IPS DF 4.7 (cell line): ENCODE measurements around the gene SLC49A3.
"Not testable (repeated sequence)": the region's sequence is repeated elsewhere in the genome, so short reads cannot be mapped to it uniquely, and the experiment has no call there.

Experiments used
- DNase-seq: peaks from one replicate; pipeline ENCODE4 v3.0.0-alpha.2; 2013; ENCODE audit warnings: low spot score; ENCODE audit errors: extremely low read depth

The SLC49A3 gene

GRCh38 chr4:654503-654845 lies 34.5 kb downstream of the SLC49A3 start:
- DNase-seq = no peak

DNA sequence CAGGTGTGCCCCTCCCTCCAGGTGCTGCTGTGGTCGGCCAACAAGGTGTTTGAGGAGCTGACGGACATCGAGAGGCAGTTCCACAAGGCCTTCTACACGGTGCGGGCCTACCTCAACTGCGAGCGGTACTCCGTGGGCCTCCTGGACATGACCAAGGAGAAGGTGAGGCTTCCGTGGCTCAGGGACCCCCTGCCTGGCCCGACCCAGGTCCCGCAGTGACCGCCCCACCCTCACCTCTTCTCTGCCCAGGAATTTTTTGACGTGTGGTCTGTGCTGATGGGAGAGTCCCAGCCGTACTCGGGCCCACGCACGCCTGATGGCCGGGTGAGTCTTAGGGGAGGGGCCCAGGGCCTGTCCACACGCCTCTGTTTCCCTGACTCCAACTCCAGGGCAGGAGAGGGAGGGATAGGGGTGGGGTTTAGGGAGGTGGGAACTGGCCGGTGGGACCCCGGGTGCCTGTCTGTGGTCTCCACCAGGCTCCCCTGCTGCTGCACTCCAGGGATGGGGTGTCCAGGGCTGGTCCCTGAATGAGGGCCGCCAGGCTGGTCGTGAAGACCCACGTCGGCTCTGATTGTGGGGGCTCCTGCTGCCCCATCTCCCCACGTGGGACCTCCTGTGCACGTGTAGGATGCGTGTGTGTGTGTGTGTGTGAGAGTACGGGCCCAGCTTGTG lies 35.0 kb downstream of the SLC49A3 start:
- no peak for DNase-seq

GRCh38 chr4:653080-653821 lies 35.7 kb downstream of the SLC49A3 start:
- DNase-seq = no peak

GRCh38 chr4:651884-652642 lies 36.9 kb downstream of the SLC49A3 start:
- no peak for DNase-seq

DNA sequence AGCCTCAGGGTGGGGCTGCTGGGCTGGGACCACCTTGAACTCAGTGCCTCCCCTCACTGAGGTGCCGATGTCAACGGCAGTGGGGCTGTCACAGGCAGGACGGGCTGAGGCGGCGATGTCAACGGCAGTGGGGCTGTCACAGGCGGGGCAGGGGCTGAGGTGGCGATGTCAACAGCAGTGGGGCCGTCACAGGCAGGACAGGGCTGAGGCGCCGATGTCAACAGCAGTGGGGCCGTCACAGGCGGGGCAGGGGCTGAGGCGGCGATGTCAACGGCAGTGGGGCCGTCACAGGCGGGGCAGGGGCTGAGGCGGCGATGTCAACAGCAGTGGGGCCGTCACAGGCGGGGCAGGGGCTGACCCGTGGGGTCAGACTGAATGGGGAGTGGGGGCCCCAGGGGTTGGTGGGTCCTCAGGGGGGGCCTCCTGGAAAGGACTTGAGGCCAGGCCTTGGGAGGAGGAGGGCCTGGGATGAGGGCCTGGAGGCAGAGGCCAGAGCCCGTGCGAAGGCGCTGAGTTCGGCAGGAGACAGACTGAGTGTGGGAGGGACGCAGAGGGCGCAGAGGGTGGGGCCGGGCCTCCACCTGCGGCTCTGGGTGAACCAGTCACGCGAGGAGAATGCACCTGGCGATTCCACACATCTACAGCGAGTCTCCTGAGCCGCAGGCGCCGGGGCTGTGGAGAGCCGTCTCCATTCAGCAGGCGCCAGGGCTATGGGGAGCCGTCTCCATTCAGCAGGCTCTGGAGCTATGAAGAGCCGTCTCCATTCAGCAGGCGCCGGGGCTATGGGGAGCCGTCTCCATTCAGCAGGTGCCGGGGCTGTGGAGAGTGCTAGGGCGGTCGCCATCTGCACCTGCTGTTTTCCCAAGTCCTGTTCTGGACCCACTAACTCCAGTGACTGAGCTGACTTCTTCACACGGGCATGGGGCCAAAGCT lies 37.7 kb downstream of the SLC49A3 start:
- no peak for DNase-seq

DNA sequence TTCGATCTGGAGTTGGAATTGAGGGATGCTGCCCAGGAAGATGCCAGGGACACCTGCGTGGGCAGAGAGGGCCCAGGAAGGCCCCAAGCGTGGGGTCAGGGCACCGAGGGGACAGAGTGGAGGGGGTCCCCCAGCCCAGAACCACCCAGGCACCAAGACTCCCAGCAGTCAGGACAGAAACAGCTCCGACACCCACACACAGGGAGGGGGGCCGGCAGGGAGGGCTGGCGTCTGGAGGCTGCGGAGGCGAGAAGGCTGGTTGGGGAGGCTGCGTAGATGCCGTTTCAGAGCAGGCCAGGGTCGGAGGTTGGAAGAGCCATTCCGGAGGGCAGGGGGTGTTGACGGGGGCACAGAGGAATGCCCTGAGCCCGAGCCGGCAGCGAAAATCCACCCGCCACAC lies 38.5 kb downstream of the SLC49A3 start:
- no peak for DNase-seq

DNA sequence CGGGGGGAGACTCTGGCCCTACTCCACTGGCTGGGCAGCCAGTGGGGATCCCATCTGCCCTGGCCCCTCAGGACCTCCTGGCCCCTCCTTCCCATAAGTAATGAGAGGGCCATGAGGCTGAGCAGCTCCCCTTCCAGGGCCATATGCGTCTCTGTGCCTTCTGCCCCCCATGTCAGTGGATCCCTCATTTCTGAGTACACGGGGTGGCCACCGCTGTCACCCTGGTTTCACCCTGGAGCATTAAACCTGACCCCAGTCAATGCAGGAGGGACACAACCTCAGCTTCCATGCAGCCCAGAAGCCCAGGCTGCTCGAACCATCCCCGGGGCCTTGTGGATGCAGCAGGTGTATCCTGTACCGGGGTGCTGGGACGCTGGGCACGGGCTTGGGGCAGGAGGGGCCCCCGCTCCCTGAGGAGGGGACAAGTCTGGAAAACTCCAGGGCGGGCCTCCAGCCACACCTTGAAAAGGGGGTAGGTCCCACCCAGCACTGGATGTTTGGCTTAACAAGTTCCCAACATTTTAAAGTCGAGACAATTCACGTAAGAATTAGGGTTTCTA lies 39.1 kb downstream of the SLC49A3 start:
- DNase-seq = no peak

- no peak for DNase-seq
These were observed 39.7 kb downstream of the SLC49A3 start for GRCh38 chr4:649293-649625.

GRCh38 chr4:648579-649292 lies 40.2 kb downstream of the SLC49A3 start:
- no peak for DNase-seq

DNA sequence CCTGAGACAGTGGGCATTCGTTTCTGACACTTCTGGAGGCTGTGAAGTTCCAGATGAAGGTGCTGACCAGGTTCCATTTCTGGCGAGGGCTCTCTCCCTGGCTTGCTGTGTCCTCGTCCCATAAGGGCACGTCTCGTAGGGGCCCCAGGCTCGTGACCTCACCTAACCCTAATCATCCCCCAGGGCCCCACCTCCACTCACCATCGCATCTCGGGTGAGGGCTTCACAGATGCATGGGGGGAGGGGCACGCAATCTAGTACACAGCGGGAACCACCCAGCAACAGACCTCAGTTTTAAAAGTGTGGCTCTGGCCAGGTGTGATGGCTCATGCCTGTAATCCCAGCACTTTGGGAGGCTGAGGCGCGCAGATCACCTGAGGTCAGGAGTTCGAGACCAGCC lies 41.5 kb downstream of the SLC49A3 start:
- no peak for DNase-seq

GRCh38 chr4:646460-646859 lies 42.5 kb downstream of the SLC49A3 start:
- no peak for DNase-seq

DNA sequence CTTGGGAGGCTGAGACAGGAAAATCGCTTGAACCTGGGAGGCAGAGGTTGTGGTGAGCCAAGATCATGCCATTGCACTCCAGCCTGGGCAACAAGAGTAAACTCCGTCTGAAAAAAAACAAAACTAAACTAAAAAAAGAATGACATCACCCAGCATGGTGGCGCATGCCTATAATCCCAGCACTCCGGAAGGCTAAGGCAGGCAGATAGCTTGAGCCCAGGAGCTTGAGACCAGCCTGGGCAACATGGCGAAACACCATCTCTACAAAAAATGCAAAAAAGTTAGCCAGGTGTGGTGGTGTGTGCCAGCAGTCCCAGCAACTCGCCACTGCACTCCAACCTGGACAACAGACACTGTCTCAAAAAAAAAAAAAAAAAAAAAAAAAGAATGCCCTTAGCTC lies 46.6 kb downstream of the SLC49A3 start:
- not testable (repeated sequence) for DNase-seq

DNA sequence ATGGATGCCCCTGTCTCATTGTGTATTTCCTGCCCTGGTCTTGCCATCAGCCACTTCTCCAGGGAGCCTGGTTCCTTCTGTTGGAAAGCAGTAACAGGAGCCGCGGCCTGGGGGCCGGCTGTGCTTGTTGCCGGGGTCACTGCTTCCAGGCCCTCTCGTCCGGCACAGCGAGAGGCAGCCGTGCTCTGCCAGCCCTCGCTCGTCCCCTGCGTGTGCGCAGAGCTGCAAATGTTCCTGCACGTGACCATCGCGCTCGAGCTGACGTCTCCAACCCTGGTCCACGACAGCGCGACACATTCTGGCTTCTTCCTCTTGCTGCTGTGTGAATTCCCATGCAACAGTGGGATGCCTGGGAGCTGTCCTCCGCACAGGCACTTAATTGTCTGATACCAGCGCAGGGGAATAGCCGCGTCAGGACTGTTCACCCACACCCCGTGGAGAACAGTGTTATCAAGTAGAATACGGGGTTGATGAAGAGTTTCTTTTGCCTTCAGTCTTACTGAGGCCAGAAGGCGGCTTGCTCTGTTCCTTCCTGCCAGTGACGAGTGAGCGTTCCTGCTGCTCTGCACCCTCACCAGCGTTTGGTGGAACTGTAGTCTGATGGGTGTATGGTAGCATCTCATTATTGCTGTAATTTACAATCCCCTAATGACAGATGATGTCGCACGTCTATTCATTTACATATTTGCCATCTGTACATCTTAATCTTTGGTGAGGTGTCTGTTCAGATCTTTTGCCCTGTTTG lies 51.2 kb downstream of the SLC49A3 start:
- DNase-seq = no peak

DNA sequence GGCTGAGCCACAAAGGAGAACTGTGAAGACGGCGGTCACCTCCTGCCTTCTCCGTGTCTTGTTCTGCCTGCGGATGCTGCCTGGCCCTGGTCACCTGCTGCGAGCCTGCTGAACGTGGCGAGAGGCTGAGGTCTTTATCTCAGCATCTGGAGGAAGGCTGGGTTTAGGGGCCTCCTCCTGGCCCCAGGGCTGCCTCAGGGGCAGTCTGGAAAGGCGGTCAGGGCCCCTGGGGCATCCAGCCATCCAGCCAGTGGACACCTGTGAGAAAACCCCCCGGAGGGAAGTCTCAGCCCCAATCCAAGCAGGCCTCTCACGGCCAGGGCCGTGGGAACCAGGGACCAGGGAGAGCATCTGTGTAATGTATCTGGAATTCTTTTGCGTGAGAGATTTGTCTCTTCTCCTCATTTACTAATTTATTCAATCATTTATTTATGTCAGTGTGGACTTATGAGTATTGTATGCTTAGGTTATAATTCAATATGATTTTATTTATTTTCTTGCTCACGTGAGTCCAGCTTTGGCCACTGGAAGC lies 52.3 kb downstream of the SLC49A3 start:
- no peak for DNase-seq

GRCh38 chr4:635851-636627 lies 52.9 kb downstream of the SLC49A3 start:
- DNase-seq = no peak

- DNase-seq = not testable (repeated sequence)
These were observed 53.7 kb downstream of the SLC49A3 start for GRCh38 chr4:635066-635835.

- no peak for DNase-seq
These were observed 54.4 kb downstream of the SLC49A3 start for GRCh38 chr4:634599-634985.

GRCh38 chr4:633976-634598 lies 54.9 kb downstream of the SLC49A3 start:
- DNase-seq = no peak
